Adrenal gland (tissue), 5 donors: ENCODE measurements around the gene NPFFR1.

ENCODE experiments used
- CTCF ChIP-seq, 6 experiments: fragments of 450-650 bp in 4 of 6; fragments of 200-600 bp in 2 of 6; sonication (generic) in 1 of 6; IDR thresholded peaks; 1 replicate in 5 of 6; 2 replicates in 1 of 6; pipeline versions ENCODE4 v1.5.1 to v1.8.0; 2016 to 2021; ENCODE audit warnings: antibody characterized with exemption in 6 of 6, mild to moderate bottlenecking in 2 of 6, moderate library complexity in 1 of 6
- POLR2A ChIP-seq, 2 donors: fragments of 450-650 bp; IDR thresholded peaks; one replicate each; pipeline ENCODE4 v1.6.1; 2017; ENCODE audit warnings: antibody characterized with exemption in 2 of 2, mild to moderate bottlenecking in 2 of 2, moderate library complexity in 1 of 2
- donor health status: DM: no; HTN: no; CAD: no.

DNA sequence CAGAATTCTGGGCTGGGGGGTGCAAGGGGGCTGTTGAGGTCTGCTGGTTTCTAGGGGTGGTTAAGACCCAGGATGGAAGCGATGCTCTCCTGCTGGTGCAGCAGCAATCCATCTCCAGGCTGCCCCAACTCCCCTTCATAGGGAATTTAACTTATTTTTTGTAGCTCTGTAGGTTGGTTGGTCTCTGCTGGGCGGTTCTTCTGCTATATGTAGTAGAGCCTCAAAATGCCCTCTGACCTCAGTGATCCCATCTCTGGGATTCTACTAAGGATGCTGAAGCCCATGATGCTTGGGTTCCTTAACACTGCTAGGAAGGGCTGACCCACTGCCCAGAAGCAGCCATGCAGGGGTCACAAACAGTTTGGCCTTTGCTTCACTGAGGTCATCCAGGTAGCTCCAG, 49.5 kb upstream of the NPFFR1 start:
- TF ChIP-seq CTCF (IDR thresholded peaks at IDR 0.05) (no peak), POLR2A (IDR thresholded peaks at IDR 0.05) (no peak)
